Calu3 (cell line): ENCODE data around the gene DLG2. TPM values are rescaled to one million over a fixed set of nuclear protein-coding genes. Genes with fewer than 3 reads are reported as not detected.
"Not testable (repeated sequence)": the region's sequence is repeated elsewhere in the genome, so short reads cannot be mapped to it uniquely, and the experiment has no call there.

Experiments
- BruUV-seq: library from RNA; stranded (reverse); fragments of 400-500 nt; replicated peaks from 2 replicates; lab custom pipeline; 2021; lab: Mats Ljungman, UMichigan
- CTCF ChIA-PET: fragments of 300-600 bp; sonication (Branson Sonifier 250); formaldehyde crosslinking; loops from one replicate; lab custom pipeline; 2022; ENCODE audit warnings: antibody characterized with exemption; lab: Charles Lee
- DNase-seq: peaks from one replicate; pipeline ENCODE4 v3.0.0; 2022
- H3K27ac Mint-ChIP-seq: one replicate; pipeline ENCODE4 v1.8.0; 2022; ENCODE audit warnings: mixed read lengths; ENCODE audit not compliant: unreplicated experiment
- H3K27me3 Mint-ChIP-seq: one replicate; pipeline ENCODE4 v1.8.0; 2022; ENCODE audit warnings: mixed read lengths; ENCODE audit not compliant: unreplicated experiment
- H3K36me3 Mint-ChIP-seq: one replicate; pipeline ENCODE4 v1.8.0; 2022; ENCODE audit warnings: mild to moderate bottlenecking, moderate library complexity, mixed read lengths; ENCODE audit not compliant: insufficient read depth, unreplicated experiment
- H3K4me1 Mint-ChIP-seq: one replicate; pipeline ENCODE4 v1.8.0; 2022; ENCODE audit warnings: mild to moderate bottlenecking, low read depth, mixed read lengths; ENCODE audit not compliant: unreplicated experiment
- H3K4me3 Mint-ChIP-seq: one replicate; pipeline ENCODE4 v1.8.0; 2022; ENCODE audit warnings: mild to moderate bottlenecking, low read depth, moderate library complexity, mixed read lengths; ENCODE audit not compliant: unreplicated experiment
- H3K9me3 Mint-ChIP-seq: one replicate; pipeline ENCODE4 v1.8.0; 2022; ENCODE audit warnings: low read depth, mixed read lengths; ENCODE audit not compliant: unreplicated experiment
- CTCF ChIP-seq: fragments of 200-600 bp; IDR thresholded peaks from one replicate; pipeline ENCODE4 v1.8.0; 2022; ENCODE audit warnings: antibody characterized with exemption; ENCODE audit not compliant: unreplicated experiment
- intact Hi-C: fragments of 100-400 bp; cut with micrococcal nuclease; formaldehyde crosslinking; loops from one replicate; pipeline ENCODE4 v1.10.0; 2022; ENCODE audit not compliant: unreplicated experiment
- total RNA-seq: library from RNA; stranded (reverse); gene quantifications from 2 replicates; pipeline ENCODE4 v1.2.3, GENCODE V29; 2022

Gene DLG2
- total RNA-seq, 1 experiment from 2014 or later, result 0.71 TPM

- Mint-ChIP-seq H3K36me3 (peaks cover 34% of the 10 kb centered on the region), H3K9me3 (no peaks in the 10 kb centered on the region), H3K4me1 (peaks cover 8% of the 10 kb centered on the region), H3K4me3 (no peak overlapping the region), H3K27me3 (no peaks in the 10 kb centered on the region), H3K27ac (no peak overlapping the region)
- CTCF ChIA-PET, result no interaction called here
- intact Hi-C loops, result no loop called here
- no peak for DNase-seq
- TF ChIP-seq CTCF, result no peak
- no TSS peak for BruUV-seq
Measured at GRCh38 chr11:85658180-85658579, 31.0 kb upstream of the DLG2 start.

DNA sequence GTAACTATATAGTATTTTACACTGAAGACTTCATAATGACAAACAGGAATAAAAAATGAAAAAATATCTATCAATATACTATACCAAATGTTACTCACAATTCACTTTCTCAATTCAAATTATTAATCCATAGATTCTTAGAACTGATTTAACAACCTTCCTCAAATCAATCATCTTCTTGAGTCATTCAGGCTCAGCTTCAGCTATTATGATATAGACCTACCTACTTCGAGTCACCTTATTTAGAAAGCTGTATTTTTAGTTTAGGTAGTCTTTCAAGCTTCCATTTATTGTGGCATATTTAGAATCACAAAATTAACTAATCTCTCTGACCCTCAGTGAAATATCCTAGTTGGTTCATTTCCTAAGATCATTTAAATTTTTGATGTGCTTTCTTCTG, 29.6 kb upstream of the DLG2 start:
- no peaks in the 10 kb centered on the region for H3K27me3 Mint-ChIP-seq
- no peak for TF ChIP-seq CTCF
- BruUV-seq, result no TSS peak
- no peak overlapping the region for H3K27ac Mint-ChIP-seq
- no peaks in the 10 kb centered on the region for H3K9me3 Mint-ChIP-seq
- peaks cover 23% of the 10 kb centered on the region for H3K36me3 Mint-ChIP-seq
- intact Hi-C loops, result no loop called here
- peaks cover 11% of the 10 kb centered on the region for H3K4me1 Mint-ChIP-seq
- no peak overlapping the region for H3K4me3 Mint-ChIP-seq
- CTCF ChIA-PET, result interaction anchor here (0.5 kb wide), 1 partner anchor 244 kb away, joined by 3 read pairs; no protein-coding TSS in a partner anchor
- no peak for DNase-seq

- intact Hi-C loops, H3K4me3 Mint-ChIP-seq, BruUV-seq, H3K27me3 Mint-ChIP-seq, DNase-seq, H3K27ac Mint-ChIP-seq, H3K36me3 Mint-ChIP-seq, H3K9me3 Mint-ChIP-seq, CTCF ChIA-PET: not testable (repeated sequence)
- H3K4me1 Mint-ChIP-seq, result peaks cover 11% of the 10 kb centered on the region
Measured at GRCh38 chr11:85654343-85654742, 27.2 kb upstream of the DLG2 start.

DNA sequence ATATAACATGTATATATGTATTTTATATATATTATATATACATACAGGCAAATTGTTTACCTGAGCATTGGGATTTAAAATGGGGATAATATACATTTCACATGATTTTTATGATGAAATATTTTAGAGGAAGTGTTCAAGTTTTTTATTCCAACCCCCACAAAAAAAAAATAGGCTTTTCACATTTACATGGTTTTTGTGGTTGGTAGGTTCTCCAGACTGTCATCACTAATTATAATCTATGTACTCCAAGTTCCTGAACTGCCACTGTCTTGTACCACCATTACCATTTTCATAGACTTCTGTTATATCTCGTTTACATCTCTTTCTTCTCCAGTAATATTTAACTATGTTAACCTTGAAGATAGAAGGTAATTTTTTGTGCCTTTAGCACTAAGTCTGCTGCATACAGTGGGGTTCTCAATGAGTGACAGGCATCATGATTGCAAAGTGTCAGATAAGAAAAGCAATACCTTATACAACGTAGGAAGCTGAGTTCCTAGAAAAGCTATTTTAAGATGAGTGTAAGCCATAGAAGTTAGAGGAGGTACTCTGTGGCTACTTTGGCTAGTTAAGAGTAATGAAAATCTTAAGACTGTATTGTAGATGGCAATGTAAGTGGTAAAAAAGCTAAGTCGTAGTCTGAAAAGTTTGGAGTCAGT, 25.8 kb upstream of the DLG2 start:
- Mint-ChIP-seq H3K36me3 (peaks cover 13% of the 10 kb centered on the region), H3K9me3 (no peaks in the 10 kb centered on the region), H3K27ac (no peak overlapping the region), H3K4me3 (no peak overlapping the region), H3K4me1 (peaks cover 11% of the 10 kb centered on the region), H3K27me3 (no peaks in the 10 kb centered on the region)
- TF ChIP-seq CTCF, result no peak
- no TSS peak for BruUV-seq
- no peak for DNase-seq
- CTCF ChIA-PET, result no interaction called here
- intact Hi-C loops, result no loop called here

DNA sequence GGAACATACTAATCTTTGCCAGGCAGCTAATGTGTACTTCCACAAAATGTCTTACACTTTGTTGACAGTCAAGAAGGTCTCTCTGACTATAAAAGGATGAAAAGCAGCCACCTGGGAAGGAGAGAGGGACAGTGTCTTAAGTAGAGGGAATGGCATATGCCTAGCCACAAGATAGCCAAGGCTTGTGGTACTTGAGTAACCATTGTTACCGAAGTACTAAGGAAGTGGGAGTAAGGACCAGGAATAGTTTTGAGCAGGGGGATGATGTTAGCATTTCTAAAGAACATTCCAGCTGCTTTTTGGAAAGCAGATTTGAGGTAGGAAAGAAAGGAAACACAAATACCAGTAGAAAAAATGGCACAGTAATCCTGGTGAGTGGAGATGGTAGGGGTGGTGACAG, 24.0 kb upstream of the DLG2 start:
- H3K36me3 Mint-ChIP-seq, result peaks cover 20% of the 10 kb centered on the region
- H3K27me3 Mint-ChIP-seq, result no peaks in the 10 kb centered on the region
- CTCF ChIA-PET, result no interaction called here
- H3K4me3 Mint-ChIP-seq, result no peak overlapping the region
- H3K9me3 Mint-ChIP-seq, result no peaks in the 10 kb centered on the region
- H3K27ac Mint-ChIP-seq, result no peak overlapping the region
- peaks cover 11% of the 10 kb centered on the region for H3K4me1 Mint-ChIP-seq
- BruUV-seq, result no TSS peak
- no peak for TF ChIP-seq CTCF
- intact Hi-C loops, result no loop called here
- DNase-seq, result no peak
